ENCODE results near the gene LMX1A. TPM values are rescaled to one million over a fixed set of nuclear protein-coding genes. Genes with fewer than 3 reads are reported as not detected.

The LMX1A gene
- total and polyA plus RNA-seq, 2 donors (not counting 1 experiment from before 2014, with no cell fraction given) = not detected

DNA sequence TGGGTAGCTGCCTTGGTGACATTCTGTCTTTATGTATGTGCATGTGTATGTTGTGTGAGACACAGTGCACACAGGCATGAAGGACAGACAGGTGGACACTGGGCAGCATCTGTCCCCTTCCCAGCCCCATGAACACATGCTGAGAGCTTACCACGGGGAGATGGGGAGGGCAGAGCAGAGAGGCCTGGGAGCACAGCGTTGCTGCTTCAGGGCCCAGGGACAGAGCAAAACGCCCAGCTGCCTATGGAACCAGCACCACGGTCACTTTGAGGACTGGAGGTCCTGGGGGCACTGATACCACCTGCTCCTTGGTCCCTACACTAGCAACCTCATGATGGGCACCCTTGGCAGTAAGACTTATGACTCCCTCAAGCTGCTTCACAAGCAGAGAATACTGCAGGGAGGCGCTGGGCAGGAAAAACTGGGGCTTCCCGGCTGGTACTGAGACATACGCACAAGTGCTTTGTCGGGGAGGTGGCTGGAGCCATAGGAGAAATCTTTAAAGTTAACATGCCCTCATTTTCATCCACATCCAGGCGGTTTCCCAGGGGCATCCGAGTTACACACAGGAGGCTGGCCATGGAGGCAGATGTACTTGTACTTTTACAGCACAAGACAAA, 40.3 kb downstream of the LMX1A start:
- Mint-ChIP-seq H3K4me3 (no peak overlapping the region), H3K27me3 (peaks cover 44% of the 10 kb centered on the region), H3K27ac (no peak overlapping the region), H3K9me3 (ENCODE audit: insufficient read depth) (no peaks in the 10 kb centered on the region), H3K4me1 (no peaks in the 10 kb centered on the region)
- no peak for DNase-seq
- TF ChIP-seq, protein P1, sequence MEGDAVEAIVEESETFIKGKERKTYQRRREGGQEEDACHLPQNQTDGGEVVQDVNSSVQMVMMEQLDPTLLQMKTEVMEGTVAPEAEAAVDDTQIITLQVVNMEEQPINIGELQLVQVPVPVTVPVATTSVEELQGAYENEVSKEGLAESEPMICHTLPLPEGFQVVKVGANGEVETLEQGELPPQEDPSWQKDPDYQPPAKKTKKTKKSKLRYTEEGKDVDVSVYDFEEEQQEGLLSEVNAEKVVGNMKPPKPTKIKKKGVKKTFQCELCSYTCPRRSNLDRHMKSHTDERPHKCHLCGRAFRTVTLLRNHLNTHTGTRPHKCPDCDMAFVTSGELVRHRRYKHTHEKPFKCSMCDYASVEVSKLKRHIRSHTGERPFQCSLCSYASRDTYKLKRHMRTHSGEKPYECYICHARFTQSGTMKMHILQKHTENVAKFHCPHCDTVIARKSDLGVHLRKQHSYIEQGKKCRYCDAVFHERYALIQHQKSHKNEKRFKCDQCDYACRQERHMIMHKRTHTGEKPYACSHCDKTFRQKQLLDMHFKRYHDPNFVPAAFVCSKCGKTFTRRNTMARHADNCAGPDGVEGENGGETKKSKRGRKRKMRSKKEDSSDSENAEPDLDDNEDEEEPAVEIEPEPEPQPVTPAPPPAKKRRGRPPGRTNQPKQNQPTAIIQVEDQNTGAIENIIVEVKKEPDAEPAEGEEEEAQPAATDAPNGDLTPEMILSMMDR (IDR thresholded peaks at IDR 0.05) = no peak
- no peak for TF ChIP-seq EZH2 (IDR thresholded peaks at IDR 0.05; ENCODE audit: borderline replicate concordance, insufficient read depth, low read depth, low read length, poor library complexity, severe bottlenecking)
- H3K27ac ChIP-seq (ENCODE audit: low read length in 2 of 2) = no peak overlapping the region
- POLR2A ChIA-PET = no interaction called here
- 78% methylated on average over 8 of the region's 10 CpGs for WGBS (ENCODE audit: insufficient coverage)
- peaks cover 0 to 4% (median 2%) of the 10 kb centered on the region in 4 experiments for H3K27me3 ChIP-seq (replicated peaks in 1 of 4; ENCODE audit: control extremely low read depth in 1 of 4, control insufficient read depth in 3 of 4, insufficient read depth in 4 of 4, low read length in 3 of 4)
- CTCF ChIA-PET = no interaction called here
- H2AFZ ChIP-seq (ENCODE audit: insufficient read depth, low read depth, low read length, poor library complexity, severe bottlenecking) = no peak overlapping the region
- intact Hi-C loops (cut with micrococcal nuclease) = no loop called here
- H3K79me2 ChIP-seq (ENCODE audit: control insufficient read depth, insufficient read depth, low read length) = no peaks in the 10 kb centered on the region
- H4K20me1 ChIP-seq (ENCODE audit: control insufficient read depth, insufficient read depth, low read length, poor library complexity, severe bottlenecking) = no peaks in the 10 kb centered on the region
- peaks cover 0 to 8% (median 0%) of the 10 kb centered on the region in 3 donors for H3K9me3 ChIP-seq (ENCODE audit: control extremely low read depth in 1 of 3, control insufficient read depth in 2 of 3, insufficient read depth in 1 of 3, low read length in 2 of 3)
- no peaks in the 10 kb centered on the region for H3K4me1 ChIP-seq (ENCODE audit: control insufficient read depth in 2 of 2, insufficient read depth in 2 of 2, low read length in 2 of 2)
- no peak overlapping the region for H3K4me3 ChIP-seq (ENCODE audit: control extremely low read depth in 1 of 5, extremely low read depth in 1 of 5, insufficient read depth in 1 of 5, low read depth in 2 of 5, low read length in 4 of 5)
- H3K36me3 ChIP-seq (replicated peaks in 1 of 2; ENCODE audit: control extremely low read depth in 1 of 2, control insufficient read depth in 1 of 2, extremely low read depth in 1 of 2, insufficient read depth in 2 of 2, low read length in 1 of 2) = no peaks in the 10 kb centered on the region
- H3K4me2 ChIP-seq (replicated peaks; ENCODE audit: low read depth, low read length, poor library complexity, severe bottlenecking) = no peak overlapping the region
- no peak for ATAC-seq (ENCODE audit: low read depth)
- no peak overlapping the region for H3K9ac ChIP-seq (ENCODE audit: low read length)

DNA sequence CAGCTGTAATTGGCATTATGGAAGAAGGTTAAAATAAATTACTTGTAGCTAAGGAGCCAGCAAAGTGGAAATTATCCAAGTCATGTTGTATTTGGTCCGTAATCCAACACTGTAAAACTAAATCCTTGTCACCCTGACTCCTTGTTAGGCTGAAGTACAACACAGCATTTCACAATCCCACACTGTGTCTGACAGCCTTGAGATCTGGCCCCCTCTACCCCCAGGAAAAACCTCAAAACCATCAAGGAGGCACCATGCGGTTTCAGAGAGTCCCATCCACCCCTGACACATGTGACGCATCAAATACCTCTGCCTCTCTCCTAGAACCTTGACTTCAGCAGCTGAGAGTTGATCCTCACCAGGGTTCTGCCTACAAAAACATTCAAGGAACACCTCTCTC, 41.0 kb downstream of the LMX1A start:
- Mint-ChIP-seq H3K4me3 (no peak overlapping the region), H3K4me1 (no peaks in the 10 kb centered on the region), H3K27me3 (peaks cover 42% of the 10 kb centered on the region), H3K27ac (no peak overlapping the region), H3K9me3 (ENCODE audit: insufficient read depth) (no peaks in the 10 kb centered on the region)
- Histone ChIP-seq H3K27me3 (replicated peaks in 1 of 4; ENCODE audit: control extremely low read depth in 1 of 4, control insufficient read depth in 3 of 4, insufficient read depth in 4 of 4, low read length in 3 of 4) (peaks cover 0 to 4% (median 2%) of the 10 kb centered on the region in 4 experiments), H4K20me1 (ENCODE audit: control insufficient read depth, insufficient read depth, low read length, poor library complexity, severe bottlenecking) (no peaks in the 10 kb centered on the region), H3K36me3 (replicated peaks in 1 of 2; ENCODE audit: control extremely low read depth in 1 of 2, control insufficient read depth in 1 of 2, extremely low read depth in 1 of 2, insufficient read depth in 2 of 2, low read length in 1 of 2) (no peaks in the 10 kb centered on the region), H3K9me3 (ENCODE audit: control extremely low read depth in 1 of 3, control insufficient read depth in 2 of 3, insufficient read depth in 1 of 3, low read length in 2 of 3) (peaks cover 0 to 8% (median 0%) of the 10 kb centered on the region in 3 donors), H2AFZ (ENCODE audit: insufficient read depth, low read depth, low read length, poor library complexity, severe bottlenecking) (no peak overlapping the region), H3K79me2 (ENCODE audit: control insufficient read depth, insufficient read depth, low read length) (no peaks in the 10 kb centered on the region), H3K4me2 (replicated peaks; ENCODE audit: low read depth, low read length, poor library complexity, severe bottlenecking) (no peak overlapping the region), H3K4me3 (ENCODE audit: control extremely low read depth in 1 of 5, extremely low read depth in 1 of 5, insufficient read depth in 1 of 5, low read depth in 2 of 5, low read length in 4 of 5) (no peak overlapping the region), H3K9ac (ENCODE audit: low read length) (no peak overlapping the region), H3K27ac (ENCODE audit: low read length in 2 of 2) (no peak overlapping the region), H3K4me1 (ENCODE audit: control insufficient read depth in 2 of 2, insufficient read depth in 2 of 2, low read length in 2 of 2) (no peaks in the 10 kb centered on the region)
- intact Hi-C loops (cut with micrococcal nuclease) = no loop called here
- WGBS (ENCODE audit: insufficient coverage) = 79% methylated on average over 2 of the region's 3 CpGs
- POLR2A ChIA-PET = no interaction called here
- ATAC-seq (ENCODE audit: low read depth) = no peak
- CTCF ChIA-PET = no interaction called here
- no peak for DNase-seq
- TF ChIP-seq, protein P1 (IDR thresholded peaks at IDR 0.05) = no peak
- TF ChIP-seq EZH2 (IDR thresholded peaks at IDR 0.05; ENCODE audit: borderline replicate concordance, insufficient read depth, low read depth, low read length, poor library complexity, severe bottlenecking) = no peak

All from B cell (primary cell).